ENCODE measurements around the gene LHFPL3.

DNA sequence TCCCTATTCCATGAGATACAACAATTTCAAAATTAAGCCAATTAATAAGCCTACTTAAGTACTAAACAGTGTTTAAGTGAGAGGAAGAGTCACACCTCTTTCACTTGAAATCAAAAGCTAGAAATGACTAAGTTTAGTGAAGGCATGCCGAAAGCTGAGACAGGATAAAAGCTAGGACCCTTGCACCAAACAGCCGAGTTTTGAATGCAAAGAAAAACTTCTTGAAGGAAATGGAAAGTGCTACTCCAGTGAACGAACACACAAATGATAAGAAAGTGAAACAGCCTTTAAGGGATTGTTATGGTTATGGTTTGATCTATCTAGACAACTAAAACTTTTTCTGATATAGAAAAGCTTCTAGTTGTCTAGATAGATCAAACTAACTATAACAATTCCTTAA, 550.2 kb downstream of the LHFPL3 start:
- TF ChIP-seq ZNF224 (CRISPR knock-in tag; IDR thresholded peaks at IDR 0.05) (no peak), IKZF4 (CRISPR knock-in tag; IDR thresholded peaks at IDR 0.05; ENCODE audit: borderline replicate concordance, low read depth, not compliant biosample characterization) (no peak), ZFP62 (CRISPR knock-in tag; IDR thresholded peaks at IDR 0.05) (no peak), POLR2AphosphoS5 (IDR thresholded peaks at IDR 0.05; ENCODE audit: low read depth, low read length) (no peak), ZSCAN25 (CRISPR knock-in tag; IDR thresholded peaks at IDR 0.05) (no peak), SRF (IDR thresholded peaks at IDR 0.05; ENCODE audit: low read depth, low read length) (no peak)
- TF ChIP-seq, protein P1, sequence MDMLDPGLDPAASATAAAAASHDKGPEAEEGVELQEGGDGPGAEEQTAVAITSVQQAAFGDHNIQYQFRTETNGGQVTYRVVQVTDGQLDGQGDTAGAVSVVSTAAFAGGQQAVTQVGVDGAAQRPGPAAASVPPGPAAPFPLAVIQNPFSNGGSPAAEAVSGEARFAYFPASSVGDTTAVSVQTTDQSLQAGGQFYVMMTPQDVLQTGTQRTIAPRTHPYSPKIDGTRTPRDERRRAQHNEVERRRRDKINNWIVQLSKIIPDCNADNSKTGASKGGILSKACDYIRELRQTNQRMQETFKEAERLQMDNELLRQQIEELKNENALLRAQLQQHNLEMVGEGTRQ (IDR thresholded peaks at IDR 0.05; ENCODE audit: low read depth, low read length), result no peak
- TF ChIP-seq, protein P1 (CRISPR knock-in tag; IDR thresholded peaks at IDR 0.05; ENCODE audit: borderline replicate concordance), result no peak
- TF ChIP-seq, protein P2, sequence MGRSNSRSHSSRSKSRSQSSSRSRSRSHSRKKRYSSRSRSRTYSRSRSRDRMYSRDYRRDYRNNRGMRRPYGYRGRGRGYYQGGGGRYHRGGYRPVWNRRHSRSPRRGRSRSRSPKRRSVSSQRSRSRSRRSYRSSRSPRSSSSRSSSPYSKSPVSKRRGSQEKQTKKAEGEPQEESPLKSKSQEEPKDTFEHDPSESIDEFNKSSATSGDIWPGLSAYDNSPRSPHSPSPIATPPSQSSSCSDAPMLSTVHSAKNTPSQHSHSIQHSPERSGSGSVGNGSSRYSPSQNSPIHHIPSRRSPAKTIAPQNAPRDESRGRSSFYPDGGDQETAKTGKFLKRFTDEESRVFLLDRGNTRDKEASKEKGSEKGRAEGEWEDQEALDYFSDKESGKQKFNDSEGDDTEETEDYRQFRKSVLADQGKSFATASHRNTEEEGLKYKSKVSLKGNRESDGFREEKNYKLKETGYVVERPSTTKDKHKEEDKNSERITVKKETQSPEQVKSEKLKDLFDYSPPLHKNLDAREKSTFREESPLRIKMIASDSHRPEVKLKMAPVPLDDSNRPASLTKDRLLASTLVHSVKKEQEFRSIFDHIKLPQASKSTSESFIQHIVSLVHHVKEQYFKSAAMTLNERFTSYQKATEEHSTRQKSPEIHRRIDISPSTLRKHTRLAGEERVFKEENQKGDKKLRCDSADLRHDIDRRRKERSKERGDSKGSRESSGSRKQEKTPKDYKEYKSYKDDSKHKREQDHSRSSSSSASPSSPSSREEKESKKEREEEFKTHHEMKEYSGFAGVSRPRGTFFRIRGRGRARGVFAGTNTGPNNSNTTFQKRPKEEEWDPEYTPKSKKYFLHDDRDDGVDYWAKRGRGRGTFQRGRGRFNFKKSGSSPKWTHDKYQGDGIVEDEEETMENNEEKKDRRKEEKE (IDR thresholded peaks at IDR 0.05), result no peak
- TF ChIP-seq, protein P3, sequence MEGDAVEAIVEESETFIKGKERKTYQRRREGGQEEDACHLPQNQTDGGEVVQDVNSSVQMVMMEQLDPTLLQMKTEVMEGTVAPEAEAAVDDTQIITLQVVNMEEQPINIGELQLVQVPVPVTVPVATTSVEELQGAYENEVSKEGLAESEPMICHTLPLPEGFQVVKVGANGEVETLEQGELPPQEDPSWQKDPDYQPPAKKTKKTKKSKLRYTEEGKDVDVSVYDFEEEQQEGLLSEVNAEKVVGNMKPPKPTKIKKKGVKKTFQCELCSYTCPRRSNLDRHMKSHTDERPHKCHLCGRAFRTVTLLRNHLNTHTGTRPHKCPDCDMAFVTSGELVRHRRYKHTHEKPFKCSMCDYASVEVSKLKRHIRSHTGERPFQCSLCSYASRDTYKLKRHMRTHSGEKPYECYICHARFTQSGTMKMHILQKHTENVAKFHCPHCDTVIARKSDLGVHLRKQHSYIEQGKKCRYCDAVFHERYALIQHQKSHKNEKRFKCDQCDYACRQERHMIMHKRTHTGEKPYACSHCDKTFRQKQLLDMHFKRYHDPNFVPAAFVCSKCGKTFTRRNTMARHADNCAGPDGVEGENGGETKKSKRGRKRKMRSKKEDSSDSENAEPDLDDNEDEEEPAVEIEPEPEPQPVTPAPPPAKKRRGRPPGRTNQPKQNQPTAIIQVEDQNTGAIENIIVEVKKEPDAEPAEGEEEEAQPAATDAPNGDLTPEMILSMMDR (CRISPR knock-in tag; IDR thresholded peaks at IDR 0.05), result no peak
